ENCODE results near the gene SLC30A7. TPM values are rescaled to one million over a fixed set of nuclear protein-coding genes. Genes with fewer than 3 reads are reported as not detected.

Gene SLC30A7
- total and polyA plus RNA-seq, 8 donors: 1.5 to 65.7 (median 6.2) TPM

GRCh38 chr1:100953960-100954730, 58.3 kb downstream of the SLC30A7 start:
- H3K4me3 ChIP-seq: no peak overlapping the region
- no peak for DNase-seq
- no peaks in the 10 kb centered on the region for H3K27me3 ChIP-seq
- H3K36me3 ChIP-seq: peaks cover 0 to 18% (median 13%) of the 10 kb centered on the region in 4 donors
- H3K27ac ChIP-seq: no peak overlapping the region
- H3K9me3 ChIP-seq: no peaks in the 10 kb centered on the region
- 74 to 87% (median 81%) methylated on average over 2 of the region's 2 CpGs for WGBS, 5 donors
- peaks cover 8 to 13% (median 9%) of the 10 kb centered on the region in 4 donors for H3K4me1 ChIP-seq
- intact Hi-C loops (cut with DNase I; ENCODE audit: low total_unique reads): no loop called here
- TF ChIP-seq, protein P1, sequence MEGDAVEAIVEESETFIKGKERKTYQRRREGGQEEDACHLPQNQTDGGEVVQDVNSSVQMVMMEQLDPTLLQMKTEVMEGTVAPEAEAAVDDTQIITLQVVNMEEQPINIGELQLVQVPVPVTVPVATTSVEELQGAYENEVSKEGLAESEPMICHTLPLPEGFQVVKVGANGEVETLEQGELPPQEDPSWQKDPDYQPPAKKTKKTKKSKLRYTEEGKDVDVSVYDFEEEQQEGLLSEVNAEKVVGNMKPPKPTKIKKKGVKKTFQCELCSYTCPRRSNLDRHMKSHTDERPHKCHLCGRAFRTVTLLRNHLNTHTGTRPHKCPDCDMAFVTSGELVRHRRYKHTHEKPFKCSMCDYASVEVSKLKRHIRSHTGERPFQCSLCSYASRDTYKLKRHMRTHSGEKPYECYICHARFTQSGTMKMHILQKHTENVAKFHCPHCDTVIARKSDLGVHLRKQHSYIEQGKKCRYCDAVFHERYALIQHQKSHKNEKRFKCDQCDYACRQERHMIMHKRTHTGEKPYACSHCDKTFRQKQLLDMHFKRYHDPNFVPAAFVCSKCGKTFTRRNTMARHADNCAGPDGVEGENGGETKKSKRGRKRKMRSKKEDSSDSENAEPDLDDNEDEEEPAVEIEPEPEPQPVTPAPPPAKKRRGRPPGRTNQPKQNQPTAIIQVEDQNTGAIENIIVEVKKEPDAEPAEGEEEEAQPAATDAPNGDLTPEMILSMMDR (IDR thresholded peaks at IDR 0.05): no peak
- no peak for TF ChIP-seq EP300 (IDR thresholded peaks at IDR 0.05)
- no peak for TF ChIP-seq POLR2AphosphoS5 (IDR thresholded peaks at IDR 0.05)
- TF ChIP-seq POLR2A (IDR thresholded peaks at IDR 0.05): no peak

DNA sequence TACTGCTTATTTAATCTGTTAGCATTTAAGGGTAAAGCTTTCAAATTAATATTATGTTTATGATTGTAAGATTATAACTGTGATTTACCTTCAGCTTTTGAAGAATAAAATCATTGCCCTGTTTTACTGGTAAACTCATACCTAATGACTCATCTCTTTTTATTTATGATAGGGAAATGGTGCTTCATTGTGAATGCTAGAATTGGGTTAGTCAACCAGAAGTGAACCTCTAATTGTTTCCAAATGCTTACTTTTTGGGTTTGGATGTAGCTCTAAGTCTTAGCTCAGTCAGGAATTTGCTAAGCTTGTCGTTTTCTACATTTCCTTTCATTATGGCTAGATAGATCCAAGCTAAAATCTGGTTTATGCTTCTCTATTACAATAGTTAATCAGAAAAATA, 59.4 kb downstream of the SLC30A7 start:
- TF ChIP-seq POLR2A (IDR thresholded peaks at IDR 0.05): no peak
- TF ChIP-seq EP300 (IDR thresholded peaks at IDR 0.05): no peak
- TF ChIP-seq, protein P1 (IDR thresholded peaks at IDR 0.05): no peak
- TF ChIP-seq POLR2AphosphoS5 (IDR thresholded peaks at IDR 0.05): peak in 1 of 3 donors; percentile 15
- H3K4me3 ChIP-seq: no peak overlapping the region
- no peak overlapping the region for H3K27ac ChIP-seq
- intact Hi-C loops (cut with DNase I; ENCODE audit: low total_unique reads): no loop called here
- no peaks in the 10 kb centered on the region for H3K9me3 ChIP-seq
- peaks cover 0 to 2% (median 0%) of the 10 kb centered on the region in 4 donors for H3K4me1 ChIP-seq
- 54 to 79% (median 59%) methylated on average over 1 of the region's 1 CpG for WGBS, 5 donors
- no peaks in the 10 kb centered on the region for H3K27me3 ChIP-seq
- peak in 1 of 2 donors; percentile 15 for DNase-seq
- peaks cover 0 to 18% (median 13%) of the 10 kb centered on the region in 4 donors for H3K36me3 ChIP-seq

DNA sequence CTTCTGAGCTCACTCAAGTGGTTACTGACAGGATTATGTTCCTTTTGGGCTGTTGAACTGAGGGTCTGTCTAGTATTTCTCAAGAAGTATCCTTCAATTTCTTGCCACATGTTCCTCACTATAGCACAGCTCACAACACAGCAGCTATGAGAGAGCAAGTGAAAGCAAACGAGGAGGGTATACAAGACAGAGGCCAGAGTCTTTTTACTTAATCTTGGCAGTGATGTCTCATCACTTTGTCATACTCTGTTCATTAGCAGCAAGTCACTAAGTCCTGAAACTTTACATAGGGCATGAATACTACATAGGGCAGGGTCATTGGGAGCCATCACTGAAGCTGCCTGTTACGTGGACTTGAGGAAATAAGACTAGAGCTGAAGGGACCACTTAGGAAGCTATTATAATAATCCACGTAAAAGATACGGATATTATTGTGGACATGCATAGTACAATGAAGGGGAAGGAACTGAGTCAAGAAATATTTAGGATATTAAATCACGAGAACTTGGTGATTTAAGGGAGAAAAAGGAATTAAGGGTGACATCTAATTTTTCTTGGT, 63.7 kb downstream of the SLC30A7 start:
- intact Hi-C loops (cut with DNase I; ENCODE audit: low total_unique reads): no loop called here
- no peak for TF ChIP-seq POLR2A (IDR thresholded peaks at IDR 0.05)
- TF ChIP-seq, protein P1 (IDR thresholded peaks at IDR 0.05): no peak
- TF ChIP-seq POLR2AphosphoS5 (IDR thresholded peaks at IDR 0.05): no peak
- Histone ChIP-seq H3K27ac (no peak overlapping the region), H3K4me3 (no peak overlapping the region), H3K9me3 (no peaks in the 10 kb centered on the region), H3K36me3 (peaks cover 0 to 22% (median 4%) of the 10 kb centered on the region in 4 donors), H3K4me1 (no peaks in the 10 kb centered on the region), H3K27me3 (no peaks in the 10 kb centered on the region)
- DNase-seq: no peak
- 76 to 86% (median 86%) methylated on average over 5 of the region's 5 CpGs for WGBS, 5 donors

GRCh38 chr1:100960098-100960497, 64.2 kb downstream of the SLC30A7 start:
- H3K36me3 ChIP-seq: peaks cover 0 to 26% (median 6%) of the 10 kb centered on the region in 4 donors
- TF ChIP-seq, protein P1 (IDR thresholded peaks at IDR 0.05): no peak
- TF ChIP-seq EP300 (IDR thresholded peaks at IDR 0.05) (no peak), POLR2AphosphoS5 (IDR thresholded peaks at IDR 0.05) (no peak), POLR2A (IDR thresholded peaks at IDR 0.05) (no peak)
- no peak overlapping the region for H3K4me3 ChIP-seq
- intact Hi-C loops (cut with DNase I; ENCODE audit: low total_unique reads): no loop called here
- H3K4me1 ChIP-seq: no peaks in the 10 kb centered on the region
- H3K9me3 ChIP-seq: no peaks in the 10 kb centered on the region
- H3K27me3 ChIP-seq: no peaks in the 10 kb centered on the region
- no peak overlapping the region for H3K27ac ChIP-seq
- no peak for DNase-seq
- WGBS, 5 donors: 40 to 58% (median 41%) methylated on average over 1 of the region's 1 CpG
